Suprapubic skin (tissue), 4 donors: Measurements from ENCODE around the gene GNA12.

Source experiments
- EP300 ChIP-seq: sonication (generic); formaldehyde crosslinking; IDR thresholded peaks from one replicate; pipeline ENCODE4 v1.6.1; 2017; ENCODE audit warnings: antibody characterized with exemption
- POLR2A ChIP-seq, 2 donors: fragments of 450-650 bp; IDR thresholded peaks; one replicate each; pipeline ENCODE4 v1.6.1; 2017; ENCODE audit warnings: antibody characterized with exemption in 2 of 2, mild to moderate bottlenecking in 2 of 2, moderate library complexity in 2 of 2
- POLR2AphosphoS5 ChIP-seq, 3 donors: sonication (generic); formaldehyde crosslinking; IDR thresholded peaks; one replicate each; pipeline ENCODE4 v1.6.1; 2017; ENCODE audit warnings: antibody characterized with exemption in 3 of 3

DNA sequence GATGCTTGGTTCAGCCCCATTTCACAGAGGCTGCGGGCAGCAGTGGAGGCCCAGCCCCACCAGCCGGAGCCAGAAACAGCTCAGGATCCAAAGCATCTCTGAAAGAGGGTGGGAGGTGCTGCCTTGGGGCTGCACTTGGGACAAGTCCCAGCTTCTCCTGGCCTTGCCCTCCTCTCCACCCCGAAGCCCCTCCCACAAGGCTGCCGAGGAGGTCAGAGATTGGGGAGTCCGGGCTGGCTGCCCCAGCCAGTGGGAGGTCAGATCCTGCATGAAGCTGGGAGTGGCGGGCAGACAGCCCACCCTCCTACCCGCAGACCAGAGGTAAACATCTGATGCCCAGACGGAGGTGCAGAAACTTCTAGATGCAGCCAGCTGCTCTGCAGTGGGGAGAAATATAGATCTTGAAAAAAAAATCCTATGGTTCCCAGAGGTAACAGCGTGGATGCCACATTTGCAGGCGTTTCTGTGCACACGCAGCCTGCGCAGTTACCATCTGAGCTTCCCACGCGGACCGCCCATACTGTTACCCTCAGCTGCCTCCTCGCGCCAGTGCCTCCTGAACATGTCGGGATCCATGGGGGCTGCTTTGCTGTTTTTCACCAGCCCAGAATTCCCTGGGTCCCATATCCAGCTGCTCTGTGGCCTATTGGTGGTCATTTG, 36.9 kb upstream of the GNA12 start:
- TF ChIP-seq EP300 (no peak), POLR2AphosphoS5 (IDR thresholded peaks at IDR 0.05) (no peak), POLR2A (IDR thresholded peaks at IDR 0.05) (no peak)
